Progenitor cell of endocrine pancreas (in vitro differentiated cells): ENCODE measurements around the gene PLEK2. TPM values are rescaled to one million over a fixed set of nuclear protein-coding genes. Genes with fewer than 3 reads are reported as not detected.

Source experiments
- DNase-seq: peaks from one replicate; pipeline ENCODE4 v3.0.0; 2021; ENCODE audit warnings: low spot score; ENCODE audit not compliant: unreplicated experiment
- H3K27ac Mint-ChIP-seq: 2 replicates; pipeline ENCODE4 v1.8.0; 2021; ENCODE audit warnings: mild to moderate bottlenecking, moderate library complexity, mixed read lengths
- H3K27me3 Mint-ChIP-seq: 2 replicates; pipeline ENCODE4 v1.8.0; 2021; ENCODE audit warnings: mixed read lengths
- H3K36me3 Mint-ChIP-seq: 2 replicates; pipeline ENCODE4 v1.8.0; 2022; ENCODE audit warnings: mixed read lengths; ENCODE audit not compliant: insufficient read depth
- H3K4me1 Mint-ChIP-seq: 2 replicates; pipeline ENCODE4 v1.8.0; 2021; ENCODE audit warnings: low read depth, mixed read lengths
- H3K4me3 Mint-ChIP-seq: 2 replicates; pipeline ENCODE4 v1.8.0; 2021; ENCODE audit warnings: low read depth, mild to moderate bottlenecking, moderate library complexity, mixed read lengths
- H3K9me3 Mint-ChIP-seq: 2 replicates; pipeline ENCODE4 v1.8.0; 2021; ENCODE audit warnings: low read depth, mixed read lengths
- CTCF ChIP-seq: fragments of 200-600 bp; sonication (generic); IDR thresholded peaks from one replicate; pipeline ENCODE4 v1.5.0; 2021; ENCODE audit warnings: antibody characterized with exemption, mild to moderate bottlenecking; ENCODE audit not compliant: unreplicated experiment
- total RNA-seq: library from RNA; stranded (reverse); gene quantifications from 2 replicates; pipeline ENCODE4 v1.2.1, GENCODE V29; 2021

Gene PLEK2
- total RNA-seq, 1 donor from 2014 or later = 0.89 TPM

- Mint-ChIP-seq H3K4me3 (no peak overlapping the region), H3K27ac (no peak overlapping the region), H3K36me3 (no peaks in the 10 kb centered on the region), H3K9me3 (no peaks in the 10 kb centered on the region), H3K4me1 (no peaks in the 10 kb centered on the region), H3K27me3 (no peaks in the 10 kb centered on the region)
- no peak for TF ChIP-seq CTCF
- no peak for DNase-seq
These were observed 9.6 kb upstream of the PLEK2 start for GRCh38 chr14:67421356-67422224.

DNA sequence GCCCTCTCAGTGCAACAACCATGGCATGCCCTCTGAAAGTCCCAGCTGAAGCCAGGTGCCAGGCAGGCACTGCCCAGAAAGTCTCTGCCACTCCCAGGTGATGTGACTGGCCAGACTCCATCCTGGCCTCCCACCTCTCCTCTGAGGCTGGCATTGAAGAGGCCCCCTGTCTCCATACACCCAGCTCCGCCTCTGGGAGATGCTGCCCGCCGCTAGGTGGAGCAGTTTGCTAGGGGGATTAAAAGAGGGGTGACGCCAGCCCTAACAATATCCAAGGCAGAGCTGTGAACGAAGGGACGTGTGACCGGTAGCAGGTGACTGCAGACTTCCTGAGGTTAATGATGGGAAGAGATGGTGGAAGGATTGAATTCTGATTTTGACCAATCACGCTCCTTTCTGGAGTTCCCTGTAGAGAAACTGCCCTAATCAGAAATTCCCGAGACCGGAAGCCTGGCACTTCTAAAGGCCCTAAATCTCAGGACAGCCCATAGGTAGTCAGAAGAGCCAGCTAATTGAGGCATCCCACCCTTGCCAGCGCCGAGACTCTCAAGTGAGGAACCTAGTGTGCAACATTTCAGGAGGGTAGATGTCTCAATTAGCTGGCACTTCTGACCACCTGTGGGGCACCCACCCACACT is 8.3 kb upstream of the PLEK2 start:
- Mint-ChIP-seq H3K4me1 (peaks cover 2% of the 10 kb centered on the region), H3K4me3 (no peak overlapping the region), H3K27ac (no peak overlapping the region), H3K27me3 (no peaks in the 10 kb centered on the region), H3K9me3 (no peaks in the 10 kb centered on the region), H3K36me3 (no peaks in the 10 kb centered on the region)
- no peak for DNase-seq
- TF ChIP-seq CTCF = peak; percentile 26

DNA sequence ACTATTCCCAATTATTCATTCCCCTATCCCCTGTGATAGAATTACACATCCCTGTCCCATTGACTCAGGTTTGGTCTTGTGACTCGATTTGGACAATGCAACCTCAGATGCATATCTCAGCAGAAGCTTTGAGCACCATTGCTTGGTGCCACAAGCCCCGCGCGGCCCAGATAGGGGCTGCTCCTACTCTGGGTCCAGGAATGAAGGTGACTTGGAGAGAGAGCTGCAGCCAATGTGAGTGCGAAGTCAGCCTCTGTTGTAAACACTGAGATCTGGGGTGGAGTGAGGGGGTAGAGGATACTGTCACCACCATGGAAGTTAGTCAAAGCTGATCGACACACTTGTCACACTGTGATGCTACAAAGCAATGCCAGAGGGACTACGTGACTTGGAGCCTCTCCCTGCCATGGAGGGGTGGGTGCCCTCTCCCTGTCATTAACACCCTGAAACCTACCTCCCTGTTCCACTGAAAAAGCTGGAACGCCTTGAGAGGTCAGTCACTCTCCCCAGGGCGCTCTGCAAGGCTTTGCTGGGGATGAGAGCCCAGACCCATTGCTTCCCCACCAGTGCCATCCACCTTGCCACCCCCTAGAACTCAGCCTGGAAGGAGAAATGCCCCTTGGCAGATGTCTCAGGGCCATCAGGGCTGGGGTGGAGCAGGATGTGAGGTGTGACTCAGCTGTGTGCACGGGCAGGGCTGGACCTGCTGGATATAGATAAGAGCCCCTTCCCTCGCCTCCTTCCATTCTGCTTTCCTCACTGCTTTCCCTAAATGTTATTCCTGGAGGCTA is 6.6 kb upstream of the PLEK2 start:
- H3K4me1 Mint-ChIP-seq = peaks cover 2% of the 10 kb centered on the region
- DNase-seq = no peak
- H3K27me3 Mint-ChIP-seq = no peaks in the 10 kb centered on the region
- no peaks in the 10 kb centered on the region for H3K9me3 Mint-ChIP-seq
- no peak overlapping the region for H3K4me3 Mint-ChIP-seq
- H3K36me3 Mint-ChIP-seq = no peaks in the 10 kb centered on the region
- no peak overlapping the region for H3K27ac Mint-ChIP-seq
- TF ChIP-seq CTCF = no peak

GRCh38 chr14:67417633-67418032 is 5.7 kb upstream of the PLEK2 start:
- DNase-seq = no peak
- no peak for TF ChIP-seq CTCF
- Mint-ChIP-seq H3K9me3 (no peaks in the 10 kb centered on the region), H3K4me1 (peaks cover 2% of the 10 kb centered on the region), H3K27ac (no peak overlapping the region), H3K27me3 (no peaks in the 10 kb centered on the region), H3K36me3 (no peaks in the 10 kb centered on the region), H3K4me3 (no peak overlapping the region)

DNA sequence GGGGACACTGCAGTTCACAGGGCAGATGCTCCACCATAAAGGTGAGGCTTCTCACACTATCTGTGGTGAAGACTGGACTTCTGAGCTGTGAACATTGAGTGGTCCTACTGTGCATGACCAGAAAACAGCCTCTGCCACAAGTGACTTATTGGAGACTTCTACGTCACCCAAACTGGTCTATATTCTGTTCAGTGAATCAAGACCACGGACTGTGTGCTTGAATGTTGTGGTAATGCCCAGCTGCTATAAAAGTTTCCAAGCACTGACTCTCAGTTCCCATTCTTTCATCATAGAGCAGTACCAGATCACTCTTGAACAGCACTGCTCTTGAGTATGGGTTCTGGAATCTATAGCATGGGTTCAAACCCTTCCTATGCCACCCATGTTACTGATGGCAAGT is 4.8 kb upstream of the PLEK2 start:
- no peak overlapping the region for H3K27ac Mint-ChIP-seq
- H3K4me1 Mint-ChIP-seq = peaks cover 2% of the 10 kb centered on the region
- no peaks in the 10 kb centered on the region for H3K27me3 Mint-ChIP-seq
- no peak overlapping the region for H3K4me3 Mint-ChIP-seq
- H3K36me3 Mint-ChIP-seq = no peaks in the 10 kb centered on the region
- H3K9me3 Mint-ChIP-seq = no peaks in the 10 kb centered on the region
- TF ChIP-seq CTCF = no peak
- DNase-seq = no peak
